Measurements from ENCODE around the gene NME4.
"Not testable (repeated sequence)": the region's sequence is repeated elsewhere in the genome, so short reads cannot be mapped to it uniquely, and the experiment has no call there.

NME4 gene

GRCh38 chr16:360698-361336, 36.2 kb upstream of the NME4 start:
- no peak overlapping the region for H3K4me3 ChIP-seq (ENCODE audit: low read depth, low read length)
- no peak for TF ChIP-seq CTCF (IDR thresholded peaks at IDR 0.05; ENCODE audit: control insufficient read depth, extremely low read depth, insufficient read depth)
- DNase-seq (ENCODE audit: low read depth) = no peak

GRCh38 chr16:361341-361871, 35.6 kb upstream of the NME4 start:
- no peak overlapping the region for H3K4me3 ChIP-seq (ENCODE audit: low read depth, low read length)
- DNase-seq (ENCODE audit: low read depth) = no peak
- no peak for TF ChIP-seq CTCF (IDR thresholded peaks at IDR 0.05; ENCODE audit: control insufficient read depth, extremely low read depth, insufficient read depth)

GRCh38 chr16:361872-362701, 34.9 kb upstream of the NME4 start:
- H3K4me3 ChIP-seq (ENCODE audit: low read depth, low read length) = no peak overlapping the region
- peak; percentile 97 for TF ChIP-seq CTCF (IDR thresholded peaks at IDR 0.05; ENCODE audit: control insufficient read depth, extremely low read depth, insufficient read depth)

GRCh38 chr16:362702-362999, 34.3 kb upstream of the NME4 start:
- not testable (repeated sequence) for H3K4me3 ChIP-seq (ENCODE audit: low read depth, low read length); DNase-seq (ENCODE audit: low read depth)

More at GRCh38 chr16:361872-362701, 34.9 kb upstream of the NME4 start:
- DNase-seq (ENCODE audit: low read depth) = peak; percentile 62

- H3K4me3 ChIP-seq (ENCODE audit: low read depth, low read length) = no peak overlapping the region
- no peak for TF ChIP-seq CTCF (IDR thresholded peaks at IDR 0.05; ENCODE audit: control insufficient read depth, extremely low read depth, insufficient read depth)
- no peak for DNase-seq (ENCODE audit: low read depth)
These were observed 33.8 kb upstream of the NME4 start for GRCh38 chr16:363110-363765.

GRCh38 chr16:363766-364490, 33.1 kb upstream of the NME4 start:
- no peak overlapping the region for H3K4me3 ChIP-seq (ENCODE audit: low read depth, low read length)
- DNase-seq (ENCODE audit: low read depth) = no peak
- no peak for TF ChIP-seq CTCF (IDR thresholded peaks at IDR 0.05; ENCODE audit: control insufficient read depth, extremely low read depth, insufficient read depth)
